Heart left ventricle (tissue), 16 donors: Measurements from ENCODE around the gene TFAP2B. TPM values are rescaled to one million over a fixed set of nuclear protein-coding genes. Genes with fewer than 3 reads are reported as not detected.

Experiments
- ATAC-seq, 4 donors: fragments of 200-7000 bp; cut with Tn5 transposase; one replicate each; pipeline ENCODE4 v1.9.1; 2020 to 2022; ENCODE audit warnings: moderate library complexity in 4 of 4, mild to moderate bottlenecking in 3 of 4, moderate number of reproducible peaks in 1 of 4
- DNase-seq, 5 donors: peaks; one replicate each; pipeline ENCODE4 v3.0.0-alpha.2; 2020
- H3K27ac ChIP-seq, 12 donors: fragments of 200-600 bp; sonication (generic) in 4 of 12; one replicate each; pipeline versions ENCODE4 v1.5.0 to v1.8.0; 2016 to 2022; ENCODE audit warnings: mild to moderate bottlenecking in 2 of 12
- H3K27me3 ChIP-seq, 9 donors: fragments of 200-600 bp; sonication (generic) in 2 of 9; one replicate each; pipeline versions ENCODE4 v1.5.1 to v1.8.0; 2016 to 2022; ENCODE audit warnings: mild to moderate bottlenecking in 3 of 9
- H3K36me3 ChIP-seq, 9 donors: fragments of 200-600 bp; sonication (generic) in 2 of 9; one replicate each; pipeline versions ENCODE4 v1.5.0 to v1.8.0; 2018 to 2022; ENCODE audit warnings: mild to moderate bottlenecking in 2 of 9
- H3K4me1 ChIP-seq, 12 donors: fragments of 200-600 bp; sonication (generic) in 4 of 12; one replicate each; pipeline versions ENCODE4 v1.5.0 to v1.8.0; 2016 to 2022; ENCODE audit warnings: mild to moderate bottlenecking in 3 of 12
- H3K4me3 ChIP-seq, 12 donors: fragments of 200-600 bp; sonication (generic) in 4 of 12; one replicate each; pipeline versions ENCODE4 v1.5.0 to v1.8.0; 2017 to 2022; ENCODE audit warnings: mild to moderate bottlenecking in 9 of 12, moderate library complexity in 4 of 12
- H3K9me3 ChIP-seq, 12 donors: fragments of 200-600 bp; sonication (generic) in 4 of 12; one replicate each; pipeline versions ENCODE4 v1.5.0 to v1.8.0; 2016 to 2022; ENCODE audit warnings: mild to moderate bottlenecking in 1 of 12
- POLR2A ChIP-seq, 2 donors: fragments of 450-650 bp; IDR thresholded peaks; one replicate each; pipeline ENCODE4 v1.6.1; 2017; ENCODE audit warnings: antibody characterized with exemption in 2 of 2, mild to moderate bottlenecking in 2 of 2, moderate library complexity in 2 of 2
- WGBS, 4 donors: extraction: QIAGEN DNeasy Blood & Tissue Kit in 2 of 4; methylation state at CpG; one replicate each; pipeline versions ENCODE4 v1.1.5 to v1.1.7; 2013 to 2018; 5-methylcytosine and 5-hydroxymethylcytosine counted together
- intact Hi-C, 10 donors: fragments of 100-400 bp; cut with DNase I; formaldehyde crosslinking; loops; one replicate each; pipeline versions ENCODE4 v1.11.1 to v1.14.2; 2022
- polyA plus RNA-seq, 2 donors: library from polyadenylated mRNA; stranded (reverse); fragments of 200-250 nt; gene quantifications; one replicate each; pipeline ENCODE4 v1.2.3, GENCODE V29; 2013
- total RNA-seq, 9 donors: library from RNA; depleted of rRNA in 2 of 9; stranded (reverse); fragments of >200 nt in 2 of 9; fragmentation: NEBNext Ultra II Directional in 3 of 9; extraction: Animal tissue kit (Norgen Biotek cat#: 25700) in 3 of 9; gene quantifications; one replicate each; pipeline versions ENCODE4 v1.1.0 to v1.2.4, GENCODE V29; 2016 to 2023
- TF ChIP-seq, protein P1 (sequence below), 12 donors: fragments of 200-600 bp; sonication (generic) in 4 of 12; IDR thresholded peaks; one replicate each; pipeline versions ENCODE4 v1.5.0 to v1.8.0; 2018 to 2022; ENCODE audit warnings: antibody characterized with exemption in 12 of 12, mild to moderate bottlenecking in 5 of 12
- donor health status: ischemic (EF 13 %, LVEDD 7.1; RV severe dilation, severe dysfunction).
- donor health status: healthy with polysubstance abuse.
- donor health status: DM: no; HTN: yes; CAD: no.
- donor health status: DM: no; HTN: no; CAD: no.
- donor health status: ischemic (EF 25% LVEDD 6.9; RV normal size, moderate dysfunction).
- donor health status: ischemic (EF 25% LVEDD 5.7; RV mildly dilated, moderate dysfunction).
- donor health status: healthy.
- donor health status: DM: yes; HTN: yes; CAD: no.
- donor health status: ischemic (EF 35%, LVEDD 5.7; RV mildly dilated, moderate dysfunction).
- donor health status: nonischemic (EF 11% LVEDD 7.7; RV severe dilation, severe dysfunction).
- donor health status: DM: yes; HTN: yes; CAD: no.
- donor health status: PGD.
- donor health status: ischemic (EF 29% LVEDD 5.4; RV normal size, mild dysfunction).
- donor health status: nonischemic (EF 23%, LVEDD 6.1; RV moderate dilation, normal function).

The TFAP2B gene
- total and polyA plus RNA-seq, 11 donors, result not detected

GRCh38 chr6:50862176-50862575, 43.5 kb downstream of the TFAP2B start:
- no peak overlapping the region for H3K4me3 ChIP-seq
- TF ChIP-seq, protein P1, sequence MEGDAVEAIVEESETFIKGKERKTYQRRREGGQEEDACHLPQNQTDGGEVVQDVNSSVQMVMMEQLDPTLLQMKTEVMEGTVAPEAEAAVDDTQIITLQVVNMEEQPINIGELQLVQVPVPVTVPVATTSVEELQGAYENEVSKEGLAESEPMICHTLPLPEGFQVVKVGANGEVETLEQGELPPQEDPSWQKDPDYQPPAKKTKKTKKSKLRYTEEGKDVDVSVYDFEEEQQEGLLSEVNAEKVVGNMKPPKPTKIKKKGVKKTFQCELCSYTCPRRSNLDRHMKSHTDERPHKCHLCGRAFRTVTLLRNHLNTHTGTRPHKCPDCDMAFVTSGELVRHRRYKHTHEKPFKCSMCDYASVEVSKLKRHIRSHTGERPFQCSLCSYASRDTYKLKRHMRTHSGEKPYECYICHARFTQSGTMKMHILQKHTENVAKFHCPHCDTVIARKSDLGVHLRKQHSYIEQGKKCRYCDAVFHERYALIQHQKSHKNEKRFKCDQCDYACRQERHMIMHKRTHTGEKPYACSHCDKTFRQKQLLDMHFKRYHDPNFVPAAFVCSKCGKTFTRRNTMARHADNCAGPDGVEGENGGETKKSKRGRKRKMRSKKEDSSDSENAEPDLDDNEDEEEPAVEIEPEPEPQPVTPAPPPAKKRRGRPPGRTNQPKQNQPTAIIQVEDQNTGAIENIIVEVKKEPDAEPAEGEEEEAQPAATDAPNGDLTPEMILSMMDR (IDR thresholded peaks at IDR 0.05), result no peak
- 52 to 64% (median 54%) methylated on average over 3 of the region's 3 CpGs for WGBS, 4 donors
- H3K36me3 ChIP-seq, result no peaks in the 10 kb centered on the region
- no peaks in the 10 kb centered on the region for H3K4me1 ChIP-seq
- intact Hi-C loops, result no loop called here
- H3K27me3 ChIP-seq, result peaks cover 0 to 6% (median 0%) of the 10 kb centered on the region in 9 donors
- DNase-seq (no peak), ATAC-seq (no peak)
- H3K27ac ChIP-seq, result no peak overlapping the region
- peaks cover 0 to 4% (median 0%) of the 10 kb centered on the region in 12 donors for H3K9me3 ChIP-seq

DNA sequence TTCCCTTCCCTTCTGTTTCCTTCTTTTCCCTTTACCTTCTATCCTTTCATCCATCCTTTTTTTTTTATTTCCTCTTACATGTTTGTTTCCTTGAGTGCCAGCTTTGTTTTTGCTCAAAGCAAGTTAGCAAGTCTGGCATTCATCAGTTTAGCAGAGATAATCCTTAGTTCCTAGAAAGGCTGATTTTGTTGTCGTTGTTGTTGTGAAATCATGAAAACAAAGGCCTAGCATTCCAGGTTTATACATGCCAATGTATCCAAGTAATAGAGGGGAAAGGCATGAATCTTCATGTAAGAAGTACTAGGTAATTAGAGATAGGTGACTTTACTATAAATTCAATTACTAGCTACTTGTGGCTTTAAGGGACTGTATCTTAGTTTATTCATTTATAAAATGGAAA, 45.9 kb downstream of the TFAP2B start:
- no peak for DNase-seq
- H3K36me3 ChIP-seq, result no peaks in the 10 kb centered on the region
- H3K27ac ChIP-seq, result no peak overlapping the region
- TF ChIP-seq, protein P1 (IDR thresholded peaks at IDR 0.05), result no peak
- TF ChIP-seq POLR2A (IDR thresholded peaks at IDR 0.05), result no peak
- H3K27me3 ChIP-seq, result peaks cover 0 to 6% (median 0%) of the 10 kb centered on the region in 9 donors
- no peaks in the 10 kb centered on the region for H3K4me1 ChIP-seq
- 21 to 26% (median 25%) methylated on average over 1 of the region's 1 CpG for WGBS, 4 donors
- H3K9me3 ChIP-seq, result no peaks in the 10 kb centered on the region
- no peak overlapping the region for H3K4me3 ChIP-seq
- ATAC-seq, result no peak
- intact Hi-C loops, result no loop called here

DNA sequence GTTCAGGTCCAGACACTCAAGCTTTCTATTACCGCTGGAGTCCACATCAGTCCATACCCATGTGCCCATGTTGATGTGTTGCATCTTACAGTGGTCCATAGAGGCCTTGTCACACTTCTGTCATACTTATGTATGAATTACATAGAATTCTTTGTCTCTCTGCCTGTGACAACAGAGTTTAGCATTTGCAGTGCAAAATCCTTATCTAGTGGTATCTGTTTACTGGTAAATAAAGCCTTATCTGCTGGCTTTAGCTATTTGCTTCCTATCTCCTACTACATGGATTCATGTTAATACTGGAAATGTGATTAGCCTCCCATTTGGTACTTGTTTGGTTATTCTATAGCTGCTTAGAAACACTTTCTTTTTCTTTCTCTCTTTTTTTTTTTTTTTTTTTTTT, 49.8 kb downstream of the TFAP2B start:
- ATAC-seq, result no peak
- H3K4me3 ChIP-seq, result no peak overlapping the region
- no peaks in the 10 kb centered on the region for H3K9me3 ChIP-seq
- no peak overlapping the region for H3K27ac ChIP-seq
- 91 to 96% (median 93%) methylated on average over 1 of the region's 1 CpG for WGBS, 4 donors
- no peaks in the 10 kb centered on the region for H3K4me1 ChIP-seq
- TF ChIP-seq, protein P1 (IDR thresholded peaks at IDR 0.05), result no peak
- TF ChIP-seq POLR2A (IDR thresholded peaks at IDR 0.05), result no peak
- no peak for DNase-seq
- no peaks in the 10 kb centered on the region for H3K36me3 ChIP-seq
- intact Hi-C loops, result no loop called here
- H3K27me3 ChIP-seq, result no peaks in the 10 kb centered on the region

- TF ChIP-seq, protein P1 (IDR thresholded peaks at IDR 0.05), result no peak
- TF ChIP-seq POLR2A (IDR thresholded peaks at IDR 0.05), result no peak
- Histone ChIP-seq H3K4me3 (no peak overlapping the region), H3K36me3 (no peaks in the 10 kb centered on the region), H3K27ac (no peak overlapping the region), H3K9me3 (no peaks in the 10 kb centered on the region), H3K4me1 (no peaks in the 10 kb centered on the region), H3K27me3 (no peaks in the 10 kb centered on the region)
- DNase-seq (no peak), ATAC-seq (no peak)
- intact Hi-C loops, result no loop called here
- WGBS, 4 donors, result 65 to 70% (median 68%) methylated on average over 1 of the region's 1 CpG
These were observed 54.5 kb downstream of the TFAP2B start for GRCh38 chr6:50873167-50873566.
